Skin epidermis (tissue), 12 donors: Measurements from ENCODE around the gene LMBR1.
"Not testable (repeated sequence)": the region's sequence is repeated elsewhere in the genome, so short reads cannot be mapped to it uniquely, and the experiment has no call there.

Source experiments
- H3K27ac ChIP-seq, 21 experiments: fragments of 200-600 bp; sonication (generic) in 11 of 21; one replicate each; pipeline ENCODE4 v1.5.0; 2020; ENCODE audit warnings: mild to moderate bottlenecking in 3 of 21, inconsistent platforms in 2 of 21, moderate library complexity in 2 of 21
- H3K4me3 ChIP-seq, 7 experiments: fragments of 200-600 bp; sonication (generic) in 2 of 7; one replicate each; pipeline ENCODE4 v1.5.0; 2020; ENCODE audit warnings: inconsistent platforms in 2 of 7, mild to moderate bottlenecking in 2 of 7, moderate library complexity in 1 of 7

LMBR1 gene, protein sequence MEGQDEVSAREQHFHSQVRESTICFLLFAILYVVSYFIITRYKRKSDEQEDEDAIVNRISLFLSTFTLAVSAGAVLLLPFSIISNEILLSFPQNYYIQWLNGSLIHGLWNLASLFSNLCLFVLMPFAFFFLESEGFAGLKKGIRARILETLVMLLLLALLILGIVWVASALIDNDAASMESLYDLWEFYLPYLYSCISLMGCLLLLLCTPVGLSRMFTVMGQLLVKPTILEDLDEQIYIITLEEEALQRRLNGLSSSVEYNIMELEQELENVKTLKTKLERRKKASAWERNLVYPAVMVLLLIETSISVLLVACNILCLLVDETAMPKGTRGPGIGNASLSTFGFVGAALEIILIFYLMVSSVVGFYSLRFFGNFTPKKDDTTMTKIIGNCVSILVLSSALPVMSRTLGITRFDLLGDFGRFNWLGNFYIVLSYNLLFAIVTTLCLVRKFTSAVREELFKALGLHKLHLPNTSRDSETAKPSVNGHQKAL

DNA sequence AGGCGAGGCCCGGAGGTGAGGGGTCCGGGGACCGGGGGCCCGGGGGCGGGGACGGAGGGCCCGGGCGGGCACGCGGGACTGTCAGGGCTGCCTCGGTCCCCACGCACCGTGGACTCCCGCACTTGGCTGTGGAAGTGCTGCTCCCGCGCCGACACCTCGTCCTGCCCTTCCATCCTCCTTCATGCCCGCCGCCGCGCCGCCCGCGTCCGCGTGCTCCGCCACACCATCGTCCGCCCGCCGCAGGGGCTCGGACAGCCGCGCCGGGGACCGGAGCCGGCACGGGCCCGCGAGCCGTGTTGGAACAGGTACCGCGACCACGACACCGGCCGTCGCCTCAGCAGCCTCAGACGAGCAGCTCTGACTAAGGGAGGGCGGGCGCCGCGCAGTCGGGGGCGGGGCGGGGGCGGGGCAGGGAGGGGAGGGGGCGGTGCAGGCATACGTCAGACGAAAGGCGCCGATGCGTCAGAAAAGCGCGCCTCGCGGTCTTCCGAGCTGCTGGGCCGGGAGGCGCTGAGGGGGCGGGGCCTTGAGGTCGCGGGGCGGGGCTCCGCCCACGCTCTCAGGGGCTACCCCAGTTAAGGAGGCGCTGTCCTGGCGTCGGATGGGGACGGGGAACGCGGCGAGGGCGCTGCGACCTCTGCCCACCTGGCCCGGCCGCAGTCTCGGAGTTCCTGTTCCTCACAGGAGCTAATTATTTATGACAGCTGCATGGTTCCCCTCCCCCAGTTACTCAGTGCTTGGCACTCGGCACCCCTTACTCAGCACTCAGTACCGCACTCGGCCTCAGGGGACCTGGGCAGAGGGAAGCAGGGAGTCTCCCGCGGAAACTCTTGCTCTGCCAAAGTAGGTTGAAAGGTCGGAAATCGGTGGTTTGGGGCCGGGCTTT lies at the start of gene LMBR1:
Gene LMBR1, minus strand, starts transcription at position 363 of the 886 bp plus-strand sequence. Its CDS starts 190 bp downstream, at position 173.
- H3K27ac ChIP-seq: peak within 1 kb of the TSS; percentile 69 to 97 (median 89)
- H3K4me3 ChIP-seq: peak within 1 kb of the TSS; percentile 70 to 95 (median 87)

DNA sequence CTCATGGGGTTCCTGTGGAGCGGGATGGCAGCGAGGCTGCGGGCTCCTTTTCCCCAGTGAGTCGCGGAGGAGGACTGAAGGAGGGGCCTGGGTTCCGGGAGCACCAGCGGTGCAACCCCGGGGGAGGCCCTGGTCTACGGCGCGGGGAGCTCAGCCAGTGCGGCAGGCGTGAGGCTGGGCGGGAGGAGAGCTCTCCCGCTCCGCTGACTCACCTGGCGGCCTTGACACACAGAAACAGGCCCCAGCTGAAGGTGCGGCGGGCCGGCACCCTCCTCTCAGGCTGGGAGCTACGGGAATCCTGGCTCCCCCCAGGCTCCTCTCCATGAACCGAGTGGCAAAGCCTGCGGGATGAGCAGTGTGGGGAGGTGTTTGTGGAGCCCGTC lies 49.7 kb upstream of the LMBR1 start:
- no peak overlapping the region for H3K4me3 ChIP-seq
- H3K27ac ChIP-seq: no peak overlapping the region

DNA sequence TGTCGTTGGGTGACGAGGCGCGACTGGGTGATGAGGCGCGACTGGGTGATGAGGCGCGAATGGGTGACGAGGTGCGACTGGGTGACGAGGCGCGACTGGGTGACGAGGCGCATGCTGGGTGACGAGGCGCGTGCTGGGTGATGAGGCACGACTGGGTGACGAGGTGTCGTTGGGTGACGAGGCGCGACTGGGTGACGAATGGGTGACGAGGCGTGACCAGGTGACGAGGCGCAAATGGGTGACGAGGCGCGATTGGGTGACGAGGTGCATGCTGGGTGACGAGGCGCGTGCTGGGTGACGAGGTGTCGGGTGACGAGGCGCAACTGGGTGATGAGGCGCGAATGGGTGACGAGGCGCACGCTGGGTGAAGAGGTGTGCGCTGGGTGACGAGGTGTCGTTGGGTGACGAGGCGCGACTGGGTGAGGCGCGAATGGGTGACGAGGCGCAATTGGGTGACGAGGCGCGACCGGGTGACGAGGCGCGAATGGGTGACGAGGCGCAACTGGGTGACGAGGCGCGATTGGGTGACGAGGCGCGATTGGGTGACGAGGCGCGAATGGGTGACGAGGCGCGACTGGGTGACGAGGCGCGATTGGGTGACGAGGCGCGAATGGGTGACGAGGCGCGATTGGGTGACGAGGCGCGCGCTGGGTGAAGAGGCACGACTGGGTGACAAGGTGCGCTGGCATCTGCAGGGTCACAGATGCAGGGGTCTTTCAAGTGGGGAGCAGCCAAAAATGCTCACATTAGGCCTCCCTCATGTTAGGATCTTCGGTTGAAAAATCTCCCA lies 48.6 kb upstream of the LMBR1 start:
- Histone ChIP-seq H3K27ac (no peak overlapping the region), H3K4me3 (no peak overlapping the region)

DNA sequence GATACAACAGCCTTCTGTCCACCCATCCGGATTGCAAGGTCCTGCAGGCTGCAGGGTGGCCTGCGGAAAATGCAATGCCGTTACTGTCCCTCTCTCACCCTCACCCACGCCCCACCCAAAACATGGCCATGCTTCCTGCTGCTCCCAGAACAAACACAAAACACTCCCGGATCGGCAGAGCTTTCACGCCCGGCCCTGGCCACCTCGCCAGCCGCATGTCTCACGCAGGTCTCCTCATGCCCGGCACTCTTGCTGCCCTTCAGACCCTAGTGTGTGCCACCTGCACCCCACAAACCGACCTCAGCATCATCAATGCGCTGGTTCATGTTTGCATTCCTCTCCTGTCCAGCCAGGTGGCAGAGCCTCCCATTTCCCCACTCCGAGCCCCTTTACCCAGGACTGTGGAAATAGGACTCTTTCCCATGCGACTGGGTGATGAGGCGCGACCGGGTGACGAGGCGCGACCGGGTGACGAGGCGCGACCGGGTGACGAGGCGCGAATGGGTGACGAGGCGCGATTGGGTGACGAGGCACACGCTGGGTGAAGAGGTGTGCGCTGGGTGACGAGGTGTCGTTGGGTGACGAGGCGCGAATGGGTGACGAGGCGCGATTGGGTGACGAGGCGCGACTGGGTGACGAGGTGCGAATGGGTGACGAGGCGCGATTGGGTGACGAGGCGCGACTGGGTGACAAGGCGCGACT lies 47.6 kb upstream of the LMBR1 start:
- no peak overlapping the region for H3K27ac ChIP-seq
- no peak overlapping the region for H3K4me3 ChIP-seq

DNA sequence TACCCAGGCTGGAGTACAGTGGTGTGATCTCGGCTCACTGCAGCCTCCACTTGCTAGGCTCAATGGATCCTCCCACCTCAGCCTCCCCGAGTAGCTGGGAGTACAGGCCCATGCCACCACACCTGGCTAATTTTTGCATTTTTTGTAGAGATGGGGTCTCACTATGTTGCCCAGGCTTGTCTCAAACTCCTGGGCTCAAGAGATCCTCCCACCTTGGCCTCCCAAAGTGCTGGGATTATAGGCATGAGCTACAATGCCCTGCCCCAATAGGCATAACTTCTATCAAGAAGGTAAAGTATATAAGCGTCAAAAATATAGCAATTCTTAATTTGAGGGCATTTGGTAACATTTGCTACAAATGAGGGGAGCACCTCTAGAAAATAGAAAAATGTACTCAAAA lies 43.8 kb upstream of the LMBR1 start:
- H3K4me3 ChIP-seq, H3K27ac ChIP-seq: not testable (repeated sequence)

DNA sequence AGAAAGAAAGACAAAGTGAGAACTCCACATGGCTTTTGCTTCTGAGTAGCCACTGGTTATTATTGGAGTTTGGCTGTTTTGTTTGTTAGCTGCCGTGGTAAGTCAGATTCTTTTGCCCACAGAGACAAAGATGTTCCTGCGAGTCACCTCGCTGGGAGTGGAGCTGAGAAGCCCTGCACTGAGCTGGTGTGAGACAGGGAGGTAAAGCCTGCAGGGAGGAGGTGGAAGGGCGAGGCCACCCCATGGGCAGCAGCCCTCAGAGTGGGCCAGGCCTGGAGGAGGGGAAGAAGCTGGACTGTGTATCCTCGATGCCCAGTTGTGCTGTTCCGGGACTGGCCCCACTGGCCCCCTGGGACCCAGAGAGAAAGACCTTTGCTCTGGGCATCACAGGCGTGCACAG lies 42.3 kb upstream of the LMBR1 start:
- Histone ChIP-seq H3K4me3 (no peak overlapping the region), H3K27ac (no peak overlapping the region)

DNA sequence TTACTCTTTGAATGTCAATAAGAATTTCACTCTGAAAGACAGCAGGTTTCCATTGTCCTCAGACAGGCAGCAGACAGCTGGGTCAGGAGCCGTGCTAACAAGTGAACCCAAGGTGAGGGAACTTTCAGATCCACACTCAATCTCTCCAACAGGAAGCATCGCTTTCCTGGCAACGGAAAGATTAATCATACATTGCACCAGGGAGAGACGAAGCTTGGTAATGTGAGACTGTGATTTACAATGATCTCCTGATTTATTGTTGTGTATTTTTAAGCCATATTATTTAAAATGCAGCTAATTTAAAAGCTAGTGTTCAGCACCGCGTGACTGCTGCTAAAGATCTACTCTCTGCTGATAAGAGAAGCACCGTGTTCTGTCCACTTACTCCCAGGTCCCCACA lies 39.0 kb upstream of the LMBR1 start:
- peak overlapping the region in 1 of 21 experiments; percentile 5 for H3K27ac ChIP-seq
- no peak overlapping the region for H3K4me3 ChIP-seq

DNA sequence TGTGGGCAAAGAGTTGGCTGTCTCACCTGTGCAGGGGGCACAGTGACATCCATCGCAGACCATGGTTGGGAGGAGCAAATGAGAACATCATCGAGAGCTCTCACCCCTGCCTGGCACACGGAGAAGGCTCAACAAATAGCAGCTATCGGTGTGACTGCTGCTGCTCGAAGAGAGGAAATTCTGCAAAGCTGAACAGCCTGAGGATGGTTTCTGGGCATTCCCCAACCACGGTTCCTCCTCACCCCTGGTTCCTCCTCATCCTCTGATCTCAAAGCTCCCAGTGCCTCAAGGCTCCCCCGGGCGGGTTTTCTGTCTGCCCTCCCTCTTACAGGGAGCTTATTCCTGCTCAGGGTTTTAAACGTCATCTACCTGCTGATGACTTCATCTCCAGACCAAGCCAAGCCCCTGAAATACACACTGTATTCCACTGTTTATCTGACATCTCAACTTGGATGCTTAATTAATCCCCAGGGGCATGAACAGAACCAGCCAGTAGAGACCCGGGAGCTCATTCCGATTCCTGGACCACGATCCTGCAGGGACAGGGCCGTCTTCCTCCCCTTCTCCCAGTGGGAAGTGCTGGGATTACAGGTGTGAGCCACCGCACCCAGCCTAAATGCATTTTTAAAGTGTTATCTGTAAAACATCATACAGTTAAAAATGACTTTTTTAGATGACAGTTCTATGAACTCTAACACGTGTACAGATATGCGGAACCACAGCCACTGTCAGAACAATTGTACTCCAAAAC lies 37.0 kb upstream of the LMBR1 start:
- H3K27ac ChIP-seq: no peak overlapping the region
- no peak overlapping the region for H3K4me3 ChIP-seq

DNA sequence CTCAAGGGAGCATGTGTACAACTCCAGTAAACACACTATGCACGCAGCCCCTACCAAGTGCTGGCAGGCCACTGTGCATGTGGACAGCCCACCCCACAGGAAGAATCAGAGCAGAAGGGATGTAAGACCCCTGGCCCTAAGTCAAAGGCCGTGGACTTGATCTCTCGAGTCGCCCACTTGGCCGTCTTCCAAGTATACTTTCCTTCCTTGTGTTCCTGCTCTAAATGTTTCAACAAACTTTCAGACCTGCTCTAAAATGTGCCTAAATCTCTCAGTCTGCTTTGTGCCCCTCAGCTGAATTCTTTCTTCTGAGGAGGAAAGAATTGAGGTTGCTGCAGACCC lies 35.4 kb upstream of the LMBR1 start:
- H3K4me3 ChIP-seq: no peak overlapping the region
- no peak overlapping the region for H3K27ac ChIP-seq

DNA sequence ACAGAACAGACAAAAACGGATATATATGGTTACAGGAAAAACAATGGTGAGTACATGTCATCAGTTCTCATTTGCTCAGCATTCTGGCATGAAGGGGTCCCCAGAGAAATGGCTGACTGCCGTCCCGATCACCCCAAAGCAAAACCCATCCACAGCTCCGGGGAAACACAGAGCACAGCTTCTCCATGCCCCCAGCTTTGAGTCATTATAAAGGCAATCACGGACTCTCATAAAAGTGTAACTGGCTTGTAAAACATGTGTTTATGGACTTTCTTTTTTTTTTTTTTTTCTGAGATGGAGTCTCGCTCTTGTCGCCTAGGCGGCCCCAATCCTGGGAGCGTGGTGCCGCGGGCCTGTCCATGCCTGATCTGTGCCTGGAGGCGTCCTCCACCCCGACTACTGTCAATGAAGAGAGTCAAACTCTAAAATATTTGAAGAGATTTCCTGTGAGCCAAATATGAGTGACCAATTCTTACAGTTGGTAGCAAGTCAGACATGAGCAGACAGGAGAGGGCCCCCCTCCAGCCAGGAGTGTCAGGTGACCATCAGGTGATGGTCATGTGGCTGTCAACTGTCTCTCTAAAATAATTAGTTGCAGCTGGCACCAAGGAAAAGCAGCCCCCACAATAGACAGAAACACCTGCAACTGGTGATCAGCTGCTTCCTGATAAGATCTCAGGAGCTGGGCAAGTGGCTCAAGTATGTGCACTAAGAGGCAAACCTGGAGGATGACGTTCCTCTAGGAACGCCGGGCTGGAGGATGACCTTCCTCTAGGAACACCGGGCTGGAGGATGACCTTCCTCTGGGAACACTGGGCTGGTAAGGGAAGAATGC lies 34.8 kb upstream of the LMBR1 start:
- no peak overlapping the region for H3K27ac ChIP-seq
- no peak overlapping the region for H3K4me3 ChIP-seq

DNA sequence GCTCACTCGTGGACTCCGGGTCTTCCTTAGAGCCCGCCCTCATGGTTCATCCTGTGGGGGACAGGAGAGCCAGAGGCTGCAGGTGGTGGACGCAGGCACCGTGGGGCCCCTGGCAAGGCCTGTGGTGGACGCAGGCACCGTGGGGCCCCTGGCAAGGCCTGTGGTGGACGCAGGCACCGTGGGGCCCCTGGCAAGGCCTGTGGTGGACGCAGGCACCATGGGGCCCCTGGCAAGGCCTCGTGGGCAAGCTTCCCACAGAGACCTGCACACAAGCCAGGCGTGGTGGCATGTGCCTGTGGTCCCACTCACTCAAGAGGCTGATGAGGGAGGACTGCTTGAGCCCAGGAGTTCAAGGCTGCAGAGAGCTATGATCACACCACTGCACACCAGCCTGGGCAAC lies 32.8 kb upstream of the LMBR1 start:
- H3K27ac ChIP-seq, H3K4me3 ChIP-seq: not testable (repeated sequence)

DNA sequence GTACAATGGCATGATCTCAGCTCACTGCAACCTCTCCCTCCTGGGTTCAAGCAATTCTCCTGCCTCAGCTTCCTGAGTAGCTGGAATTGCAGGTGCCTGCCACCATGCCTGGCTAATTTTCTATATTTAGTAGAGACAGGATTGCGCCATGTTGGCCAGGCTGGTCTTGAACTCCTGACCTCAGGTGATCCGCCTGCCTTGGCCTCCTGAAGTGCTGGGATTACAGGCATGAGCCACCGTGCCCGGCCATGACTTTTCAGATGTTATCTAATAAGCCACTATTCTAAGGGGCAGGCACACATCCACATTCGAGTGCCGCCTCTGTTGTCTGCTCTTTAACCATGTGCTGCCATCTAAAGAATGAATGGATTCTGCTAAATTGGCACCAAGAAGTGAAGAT lies 29.3 kb upstream of the LMBR1 start:
- not testable (repeated sequence) for H3K4me3 ChIP-seq, H3K27ac ChIP-seq

DNA sequence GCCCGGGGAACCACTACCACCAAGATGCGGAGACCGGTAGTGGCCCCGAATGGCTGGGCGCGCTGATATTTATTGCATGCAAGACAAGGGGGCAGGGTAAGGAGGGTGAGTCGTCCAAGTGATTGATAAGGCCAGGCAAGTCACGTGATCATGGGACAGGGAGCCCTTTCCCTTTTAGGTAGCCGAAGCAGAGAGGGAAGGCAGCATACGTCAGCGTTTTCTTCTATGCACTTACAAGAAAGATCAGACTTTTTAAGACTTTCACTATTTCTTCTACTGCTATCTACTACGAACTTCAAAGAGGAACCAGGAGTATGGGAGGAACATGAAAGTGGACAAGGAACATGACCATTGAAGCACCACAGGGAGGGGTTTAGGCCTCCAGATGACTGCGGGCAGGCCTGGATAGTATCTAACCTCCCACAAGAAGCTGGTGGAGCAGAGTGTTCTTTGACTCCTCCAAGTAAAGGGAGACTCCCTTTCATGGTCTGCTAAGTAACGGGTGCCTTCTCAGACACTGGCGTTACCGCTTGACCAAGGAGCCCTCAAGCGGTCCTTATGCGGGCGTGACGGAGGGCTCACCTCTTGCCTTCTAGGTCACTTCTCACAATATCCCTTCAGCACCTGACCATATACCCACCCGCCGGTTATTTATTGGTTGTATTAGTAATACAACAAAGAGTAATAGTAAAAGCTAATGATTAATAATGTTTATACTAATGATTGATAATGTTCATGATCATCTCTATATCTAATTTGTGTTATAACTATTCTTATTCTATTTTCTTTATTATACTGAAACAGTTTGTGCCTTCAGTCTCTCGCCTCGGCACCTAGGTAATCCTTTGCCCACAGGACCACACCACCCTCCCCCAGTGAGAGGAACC lies 27.7 kb upstream of the LMBR1 start:
- H3K4me3 ChIP-seq, H3K27ac ChIP-seq: not testable (repeated sequence)

DNA sequence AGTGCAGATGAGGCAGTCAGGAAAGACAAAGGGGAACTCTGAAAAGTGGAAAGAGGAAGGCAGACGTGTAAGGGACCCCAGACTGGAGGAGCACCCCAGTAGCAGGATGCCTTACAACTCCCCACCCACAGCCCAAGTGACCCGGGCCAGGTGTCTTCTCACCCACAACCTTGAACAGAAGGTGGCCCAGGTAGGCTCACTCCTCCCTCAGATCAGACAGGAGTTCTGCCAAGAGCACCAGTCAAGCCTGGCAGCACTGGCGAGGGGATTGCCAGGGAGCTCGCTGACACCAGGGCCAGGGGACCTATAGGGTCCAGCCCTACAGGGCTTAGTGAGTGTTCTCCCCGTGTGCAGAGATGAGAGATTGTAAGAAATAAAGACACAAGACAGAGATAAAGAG lies 27.1 kb upstream of the LMBR1 start:
- no peak overlapping the region for H3K27ac ChIP-seq
- H3K4me3 ChIP-seq: no peak overlapping the region

DNA sequence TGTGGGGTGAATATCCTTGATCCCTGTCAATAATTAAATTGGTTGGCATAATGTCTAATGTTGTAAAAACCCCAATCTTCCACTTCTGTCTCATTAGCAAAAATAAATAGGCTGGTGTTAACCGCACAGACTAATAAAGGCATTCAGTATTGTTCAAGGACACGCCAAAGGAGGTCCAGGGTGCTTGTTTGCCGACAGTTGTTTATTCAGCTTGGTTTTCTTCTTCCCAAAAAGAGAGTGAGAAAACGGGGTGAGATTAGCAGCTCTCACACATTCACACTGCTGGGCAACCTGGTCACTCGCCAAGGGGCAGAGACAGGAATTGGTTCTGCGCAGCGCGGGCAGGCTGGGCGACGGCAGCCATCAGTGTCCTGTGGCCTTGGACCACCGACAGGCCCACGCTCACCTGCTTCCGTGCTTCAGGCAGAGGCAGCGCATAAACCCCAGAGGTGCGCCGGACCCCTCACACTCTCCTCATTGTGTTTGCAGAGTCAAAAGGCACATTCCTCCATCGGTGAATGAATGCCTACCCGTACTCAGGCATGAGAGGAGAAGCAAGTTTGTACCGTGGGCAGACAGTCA lies 26.2 kb upstream of the LMBR1 start:
- H3K4me3 ChIP-seq: no peak overlapping the region

DNA sequence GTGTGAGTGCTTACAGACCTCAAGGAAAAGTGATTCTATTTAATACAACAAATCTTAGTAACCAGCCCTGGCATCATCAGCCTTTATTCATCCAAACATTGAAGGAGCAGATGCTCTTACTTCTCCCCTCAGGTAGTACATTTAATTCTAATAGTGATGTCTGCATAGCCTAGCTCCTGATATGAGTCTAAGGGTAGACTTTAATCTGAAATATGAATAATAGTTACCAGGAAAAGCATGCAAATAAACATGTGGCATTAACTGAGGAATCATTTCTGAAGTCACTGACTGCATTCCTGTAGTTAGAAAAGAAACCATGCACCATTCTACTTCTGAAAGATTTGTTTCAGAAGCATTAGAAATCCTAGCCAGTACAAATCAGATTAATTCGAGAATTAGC lies 25.7 kb upstream of the LMBR1 start:
- Histone ChIP-seq H3K27ac (no peak overlapping the region), H3K4me3 (no peak overlapping the region)

More for the DNA sequence above, 26.2 kb upstream of the LMBR1 start:
- H3K27ac ChIP-seq: no peak overlapping the region
